ENCODE results near the gene PLEK. TPM values are rescaled to one million over a fixed set of nuclear protein-coding genes. Genes with fewer than 3 reads are reported as not detected.

PLEK gene
- total RNA-seq, 4 donors from 2014 or later: 0.34 to 8.2 (median 3.4) TPM

- H3K4me1 ChIP-seq: peaks cover 0 to 5% (median 0%) of the 10 kb centered on the region in 3 donors
- DNase-seq: no peak
- intact Hi-C loops (cut with DNase I): no loop called here
Measured at GRCh38 chr2:68404893-68405799, 40.1 kb downstream of the PLEK start.

GRCh38 chr2:68411397-68412126 lies 46.5 kb downstream of the PLEK start:
- Histone ChIP-seq H3K4me1 (peaks cover 4 to 8% (median 5%) of the 10 kb centered on the region in 3 donors), H3K27ac (no peak overlapping the region), H3K27me3 (no peaks in the 10 kb centered on the region), H3K4me3 (no peak overlapping the region), H3K36me3 (no peaks in the 10 kb centered on the region), H3K9me3 (no peaks in the 10 kb centered on the region)
- intact Hi-C loops (cut with DNase I): no loop called here
- no peak for DNase-seq
- TF ChIP-seq POLR2A (IDR thresholded peaks at IDR 0.05) (no peak), CTCF (IDR thresholded peaks at IDR 0.05) (no peak)
- WGBS, 2 donors: 48 to 56% methylated on average over 4 of the region's 4 CpGs

More at GRCh38 chr2:68404893-68405799, 40.1 kb downstream of the PLEK start:
- Histone ChIP-seq H3K27ac (no peak overlapping the region), H3K36me3 (no peaks in the 10 kb centered on the region), H3K9me3 (no peaks in the 10 kb centered on the region), H3K27me3 (peaks cover 0 to 11% (median 0%) of the 10 kb centered on the region in 4 donors), H3K4me3 (no peak overlapping the region)
- WGBS, 2 donors: 59 to 83% methylated on average over 10 to 16 of the region's 19 CpGs
- TF ChIP-seq POLR2A (IDR thresholded peaks at IDR 0.05) (no peak), CTCF (IDR thresholded peaks at IDR 0.05) (no peak)

GRCh38 chr2:68412127-68412819 lies 47.2 kb downstream of the PLEK start:
- TF ChIP-seq CTCF (IDR thresholded peaks at IDR 0.05) (no peak), POLR2A (IDR thresholded peaks at IDR 0.05) (no peak)
- no peaks in the 10 kb centered on the region for H3K36me3 ChIP-seq
- no peak for DNase-seq
- no peak overlapping the region for H3K27ac ChIP-seq
- no peaks in the 10 kb centered on the region for H3K9me3 ChIP-seq
- H3K4me3 ChIP-seq: no peak overlapping the region
- 51 to 61% methylated on average over 4 of the region's 4 CpGs for WGBS, 2 donors
- no peaks in the 10 kb centered on the region for H3K27me3 ChIP-seq
- intact Hi-C loops (cut with DNase I): no loop called here
- H3K4me1 ChIP-seq: peaks cover 5 to 15% (median 10%) of the 10 kb centered on the region in 3 donors

GRCh38 chr2:68413466-68413865 lies 48.4 kb downstream of the PLEK start:
- no peak overlapping the region for H3K4me3 ChIP-seq
- H3K9me3 ChIP-seq: no peaks in the 10 kb centered on the region
- intact Hi-C loops (cut with DNase I): no loop called here
- peaks cover 5 to 27% (median 10%) of the 10 kb centered on the region in 3 donors for H3K4me1 ChIP-seq
- H3K27ac ChIP-seq: no peak overlapping the region
- no peak for TF ChIP-seq CTCF (IDR thresholded peaks at IDR 0.05)
- no peak for TF ChIP-seq POLR2A (IDR thresholded peaks at IDR 0.05)
- H3K27me3 ChIP-seq: no peaks in the 10 kb centered on the region
- no peaks in the 10 kb centered on the region for H3K36me3 ChIP-seq
- 93% methylated on average over 2 of the region's 2 CpGs for whole genome bisulfite sequencing, 2 donors
- DNase-seq: no peak
